Omental fat pad (tissue), 4 donors: ENCODE data around the gene FMN1. TPM values are rescaled to one million over a fixed set of nuclear protein-coding genes. Genes with fewer than 3 reads are reported as not detected.

Source experiments
- ATAC-seq: fragments of 150-250 bp; one replicate; pipeline ENCODE4 v1.9.1; 2016; ENCODE audit warnings: mild to moderate bottlenecking, moderate library complexity; ENCODE audit not compliant: low FRiP score
- DNase-seq: peaks from one replicate; pipeline ENCODE4 v3.0.0-alpha.2; 2019; ENCODE audit warnings: low spot score
- total RNA-seq, 4 donors: library from RNA; depleted of rRNA; stranded (reverse); fragments of >200 nt; gene quantifications; one replicate each; pipeline ENCODE4 v1.1.0, GENCODE V29; 2016
- TF ChIP-seq, protein P1 (sequence below), 3 donors: fragments of 450-650 bp; IDR thresholded peaks; one replicate each; pipeline ENCODE4 v1.5.1; 2016 to 2017; ENCODE audit warnings: antibody characterized with exemption in 3 of 3, mild to moderate bottlenecking in 3 of 3, moderate library complexity in 2 of 3

Gene FMN1
- total RNA-seq, 4 donors from 2014 or later: 19.9 to 35.5 (median 28.5) TPM

DNA sequence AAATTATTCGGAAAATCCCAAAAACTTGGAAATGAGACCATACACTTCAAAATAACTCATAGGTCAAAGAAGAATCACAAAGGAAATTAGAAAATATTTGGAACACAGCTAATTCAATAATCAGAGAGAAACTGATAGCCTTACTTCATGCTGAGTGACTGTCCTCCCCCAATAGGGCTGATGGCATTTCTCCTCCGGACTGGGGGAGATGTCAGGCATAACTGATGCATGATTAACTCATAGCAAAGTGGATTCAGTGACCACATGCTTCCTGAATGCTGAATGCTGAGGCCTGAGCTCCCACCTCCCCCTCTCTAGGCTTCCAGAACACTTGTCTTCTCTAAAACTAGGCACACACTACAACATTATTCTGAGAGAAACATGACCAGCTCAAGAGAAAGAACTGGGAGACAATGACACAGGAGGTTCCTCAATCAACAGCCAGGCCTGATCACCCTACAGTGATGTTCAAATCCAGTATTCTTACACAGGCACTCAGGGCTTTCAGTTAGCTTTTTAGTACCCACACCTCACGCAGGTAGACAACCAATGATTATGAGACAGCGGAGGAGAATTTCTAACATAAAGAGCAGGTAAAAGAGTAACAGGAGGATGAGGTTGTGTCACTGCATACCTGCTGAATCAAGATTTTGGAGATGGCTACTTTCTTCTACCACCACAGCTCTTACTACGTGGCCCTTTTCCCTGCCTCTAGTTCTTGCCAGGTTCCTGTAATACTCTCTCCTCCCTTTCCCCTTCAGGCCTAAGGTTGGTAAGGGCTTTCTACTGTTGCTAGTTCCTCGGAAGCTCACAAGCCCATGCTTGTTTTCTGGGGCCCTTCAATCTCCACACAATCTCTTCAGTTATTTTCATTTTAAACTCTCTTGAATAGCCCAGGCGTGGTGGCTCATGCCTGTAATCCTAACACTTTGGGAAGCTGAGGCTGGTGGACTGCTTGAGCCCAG is 96.1 kb downstream of the FMN1 start:
- no peak for DNase-seq
- ATAC-seq: no peak
- TF ChIP-seq, protein P1, sequence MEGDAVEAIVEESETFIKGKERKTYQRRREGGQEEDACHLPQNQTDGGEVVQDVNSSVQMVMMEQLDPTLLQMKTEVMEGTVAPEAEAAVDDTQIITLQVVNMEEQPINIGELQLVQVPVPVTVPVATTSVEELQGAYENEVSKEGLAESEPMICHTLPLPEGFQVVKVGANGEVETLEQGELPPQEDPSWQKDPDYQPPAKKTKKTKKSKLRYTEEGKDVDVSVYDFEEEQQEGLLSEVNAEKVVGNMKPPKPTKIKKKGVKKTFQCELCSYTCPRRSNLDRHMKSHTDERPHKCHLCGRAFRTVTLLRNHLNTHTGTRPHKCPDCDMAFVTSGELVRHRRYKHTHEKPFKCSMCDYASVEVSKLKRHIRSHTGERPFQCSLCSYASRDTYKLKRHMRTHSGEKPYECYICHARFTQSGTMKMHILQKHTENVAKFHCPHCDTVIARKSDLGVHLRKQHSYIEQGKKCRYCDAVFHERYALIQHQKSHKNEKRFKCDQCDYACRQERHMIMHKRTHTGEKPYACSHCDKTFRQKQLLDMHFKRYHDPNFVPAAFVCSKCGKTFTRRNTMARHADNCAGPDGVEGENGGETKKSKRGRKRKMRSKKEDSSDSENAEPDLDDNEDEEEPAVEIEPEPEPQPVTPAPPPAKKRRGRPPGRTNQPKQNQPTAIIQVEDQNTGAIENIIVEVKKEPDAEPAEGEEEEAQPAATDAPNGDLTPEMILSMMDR (IDR thresholded peaks at IDR 0.05): no peak

DNA sequence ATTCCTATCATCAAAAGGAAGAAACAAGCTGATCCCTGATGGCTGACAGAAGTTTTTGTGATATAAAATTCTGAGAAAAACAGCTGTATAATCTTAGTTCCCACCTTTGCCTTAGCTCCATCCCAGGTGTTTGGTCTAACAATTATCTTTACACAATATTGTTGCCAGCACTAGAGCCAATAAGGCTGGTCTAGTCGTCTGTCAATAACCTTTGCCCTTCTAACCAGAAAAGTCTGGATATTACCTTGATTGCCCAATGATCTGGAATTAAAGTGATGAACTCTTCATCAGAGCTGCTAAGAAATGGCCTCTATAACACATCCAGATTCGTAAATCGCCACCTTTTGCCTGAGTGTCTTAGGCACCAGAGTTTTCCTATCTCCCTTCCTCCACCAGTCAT is 98.4 kb downstream of the FMN1 start:
- ATAC-seq: no peak
- TF ChIP-seq, protein P1 (IDR thresholded peaks at IDR 0.05): no peak
- no peak for DNase-seq

DNA sequence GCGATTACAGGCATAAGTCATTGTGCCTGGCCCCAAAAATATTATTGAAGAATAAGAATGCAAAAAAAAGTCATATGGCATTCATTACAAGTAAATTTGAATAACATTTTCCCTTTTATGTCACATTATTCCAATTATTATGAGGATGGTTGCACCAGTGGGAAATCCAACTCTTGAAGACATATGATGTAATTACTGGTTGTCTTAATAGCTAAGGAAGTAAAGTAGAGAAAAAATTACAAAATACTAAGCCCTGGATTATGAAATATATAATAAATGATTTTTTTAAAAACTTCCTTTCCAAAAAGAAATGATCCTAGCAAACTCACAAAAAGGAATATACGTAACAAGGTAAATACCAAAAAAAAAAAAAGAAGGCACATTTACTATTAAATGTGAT is 98.9 kb downstream of the FMN1 start:
- ATAC-seq: no peak
- no peak for DNase-seq
- TF ChIP-seq, protein P1 (IDR thresholded peaks at IDR 0.05): no peak

DNA sequence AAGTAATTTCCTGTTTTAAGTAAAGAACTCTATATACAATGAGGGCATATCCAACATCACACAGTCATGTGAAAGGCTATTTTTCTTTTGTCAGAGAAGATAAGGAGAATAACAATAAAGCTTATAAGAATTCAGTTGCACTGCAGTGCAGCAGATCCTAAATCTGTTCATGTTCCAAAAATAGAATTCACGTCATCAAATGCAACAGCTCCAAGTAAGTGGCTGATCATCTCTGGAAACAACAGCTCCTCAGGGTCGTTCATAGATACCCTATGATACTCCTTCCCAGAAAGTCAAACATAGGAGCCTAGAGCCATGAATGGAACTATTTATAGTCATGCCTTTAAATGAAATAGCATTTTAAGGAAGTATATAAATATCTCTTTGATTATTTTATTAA is 100.2 kb downstream of the FMN1 start:
- ATAC-seq (no peak), DNase-seq (no peak)
- TF ChIP-seq, protein P1 (IDR thresholded peaks at IDR 0.05): no peak

DNA sequence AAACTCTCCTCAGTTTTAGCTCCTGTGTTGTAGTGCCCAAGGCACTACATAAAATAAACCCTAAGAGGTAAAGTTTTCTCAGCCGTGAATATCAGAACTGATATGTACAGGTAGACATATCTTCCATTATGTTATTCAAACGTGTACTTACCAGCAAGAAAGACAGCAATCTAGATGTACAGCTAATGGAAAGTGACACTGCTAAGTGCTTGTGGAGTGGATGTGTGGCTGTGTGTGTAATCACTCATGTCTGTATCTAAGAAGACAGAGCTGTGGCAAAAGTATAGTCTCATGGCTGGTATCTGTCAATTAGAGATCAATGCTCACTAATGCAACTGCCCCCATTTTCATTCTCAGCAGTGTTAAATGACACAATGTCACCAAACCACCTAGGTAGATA is 101.3 kb downstream of the FMN1 start:
- DNase-seq (no peak), ATAC-seq (no peak)
- TF ChIP-seq, protein P1 (IDR thresholded peaks at IDR 0.05): no peak

DNA sequence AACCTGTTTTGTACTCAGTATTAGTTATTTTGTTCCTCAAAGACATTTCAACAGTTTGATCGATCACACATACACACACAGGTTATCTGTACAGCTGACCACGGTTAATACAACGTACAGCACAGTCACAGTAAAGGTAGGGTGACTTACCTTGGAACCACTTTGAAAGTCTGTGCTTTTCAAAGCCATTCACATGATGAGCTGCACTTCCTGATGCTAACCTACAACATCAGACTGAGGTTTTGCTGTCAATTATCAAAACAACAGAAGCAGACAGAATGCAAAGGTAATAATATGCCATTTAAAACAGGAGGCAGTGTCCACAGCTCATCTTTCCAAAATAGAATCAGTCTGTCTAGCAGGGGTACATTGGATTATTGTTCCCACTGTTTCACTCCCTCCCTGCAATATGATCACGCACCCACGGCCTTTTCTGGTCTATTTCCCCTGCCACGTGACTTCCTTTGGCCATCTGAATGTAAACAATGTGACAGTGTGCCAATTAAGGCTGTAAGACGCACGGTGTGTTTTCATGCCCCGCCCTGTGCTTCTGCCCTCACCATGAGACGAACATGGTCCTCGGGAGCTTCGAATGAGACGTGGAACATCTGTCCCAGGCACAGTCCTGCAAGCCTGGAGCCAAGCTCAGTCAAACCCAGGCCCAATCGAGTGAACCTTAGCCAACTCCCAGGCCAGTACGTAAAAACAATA is 102.4 kb downstream of the FMN1 start:
- TF ChIP-seq, protein P1 (IDR thresholded peaks at IDR 0.05): no peak
- no peak for ATAC-seq
- no peak for DNase-seq
